ENCODE results near the gene S100A3. TPM values are rescaled to one million over a fixed set of nuclear protein-coding genes. Genes with fewer than 3 reads are reported as not detected.

S100A3 gene
- total RNA-seq, 4 donors from 2014 or later, result 1.1 to 2.7 TPM; not detected in 2

- no peak overlapping the region for H3K4me3 ChIP-seq
- peaks cover 0 to 22% (median 14%) of the 10 kb centered on the region in 4 donors for H3K4me1 ChIP-seq
- no peak overlapping the region for H3K27ac ChIP-seq
- DNase-seq (ENCODE audit: low spot score in 2 of 2), result no peak
- TF ChIP-seq EP300 (IDR thresholded peaks at IDR 0.05) (no peak), CTCF (IDR thresholded peaks at IDR 0.05) (no peak), POLR2A (IDR thresholded peaks at IDR 0.05) (no peak)
- no peaks in the 10 kb centered on the region for H3K36me3 ChIP-seq
- no peaks in the 10 kb centered on the region for H3K9me3 ChIP-seq
- 95 to 97% methylated on average over 3 of the region's 3 CpGs for whole genome bisulfite sequencing, 2 donors
- no peaks in the 10 kb centered on the region for H3K27me3 ChIP-seq
Measured at GRCh38 chr1:153561466-153561985, 12.5 kb upstream of the S100A3 start.

- no peaks in the 10 kb centered on the region for H3K36me3 ChIP-seq
- WGBS, 2 donors, result 82 to 91% methylated on average over 10 of the region's 10 CpGs
- H3K4me1 ChIP-seq, result peaks cover 0 to 16% (median 8%) of the 10 kb centered on the region in 4 donors
- H3K4me3 ChIP-seq, result no peak overlapping the region
- no peak for DNase-seq (ENCODE audit: low spot score in 2 of 2)
- no peak overlapping the region for H3K27ac ChIP-seq
- TF ChIP-seq POLR2A (IDR thresholded peaks at IDR 0.05), result no peak
- no peak for TF ChIP-seq EP300 (IDR thresholded peaks at IDR 0.05)
- TF ChIP-seq CTCF (IDR thresholded peaks at IDR 0.05), result no peak
- no peaks in the 10 kb centered on the region for H3K9me3 ChIP-seq
- H3K27me3 ChIP-seq, result no peaks in the 10 kb centered on the region
Measured at GRCh38 chr1:153560771-153561465, 11.9 kb upstream of the S100A3 start.

GRCh38 chr1:153560241-153560640 is 11.2 kb upstream of the S100A3 start:
- no peaks in the 10 kb centered on the region for H3K9me3 ChIP-seq
- TF ChIP-seq CTCF (IDR thresholded peaks at IDR 0.05) (no peak), EP300 (IDR thresholded peaks at IDR 0.05) (no peak), POLR2A (IDR thresholded peaks at IDR 0.05) (no peak)
- H3K36me3 ChIP-seq, result no peaks in the 10 kb centered on the region
- no peaks in the 10 kb centered on the region for H3K27me3 ChIP-seq
- no peak for DNase-seq (ENCODE audit: low spot score in 2 of 2)
- H3K4me1 ChIP-seq, result peaks cover 0 to 10% (median 1%) of the 10 kb centered on the region in 4 donors
- no peak overlapping the region for H3K27ac ChIP-seq
- no peak overlapping the region for H3K4me3 ChIP-seq
- 96 to 100% methylated on average over 2 of the region's 2 CpGs for WGBS, 2 donors

GRCh38 chr1:153557877-153558276 is 8.8 kb upstream of the S100A3 start:
- DNase-seq (ENCODE audit: low spot score in 2 of 2), result no peak
- no peaks in the 10 kb centered on the region for H3K36me3 ChIP-seq
- H3K4me1 ChIP-seq, result peaks cover 0 to 10% (median 0%) of the 10 kb centered on the region in 4 donors
- no peaks in the 10 kb centered on the region for H3K9me3 ChIP-seq
- H3K27ac ChIP-seq, result no peak overlapping the region
- H3K27me3 ChIP-seq, result no peaks in the 10 kb centered on the region
- TF ChIP-seq POLR2A (IDR thresholded peaks at IDR 0.05) (no peak), CTCF (IDR thresholded peaks at IDR 0.05) (no peak)
- no peak overlapping the region for H3K4me3 ChIP-seq
- 89 to 97% methylated on average over 3 of the region's 3 CpGs for WGBS, 2 donors

- H3K27me3 ChIP-seq, result no peaks in the 10 kb centered on the region
- H3K4me1 ChIP-seq, result peaks cover 0 to 10% (median 0%) of the 10 kb centered on the region in 4 donors
- no peaks in the 10 kb centered on the region for H3K36me3 ChIP-seq
- WGBS, 2 donors, result 87 to 100% methylated on average over 1 of the region's 1 CpG
- no peak for DNase-seq (ENCODE audit: low spot score in 2 of 2)
- no peaks in the 10 kb centered on the region for H3K9me3 ChIP-seq
- TF ChIP-seq CTCF (IDR thresholded peaks at IDR 0.05) (no peak), EP300 (IDR thresholded peaks at IDR 0.05) (no peak)
- no peak overlapping the region for H3K4me3 ChIP-seq
- H3K27ac ChIP-seq, result no peak overlapping the region
Measured at GRCh38 chr1:153556348-153556747, 7.3 kb upstream of the S100A3 start.

All from tibial nerve (tissue), 4 donors.